HG02759 (cell line): Measurements from ENCODE around the gene ARID3C.
A peak's percentile ranks its signal among the peaks of the same experiment; 100 is the strongest.

Source experiments
- ATAC-seq: cut with Tn5 transposase; IDR thresholded peaks from one replicate; pipeline ENCODE4 v1.9.1; 2021; ENCODE audit warnings: mild to moderate bottlenecking, moderate library complexity; ENCODE audit not compliant: unreplicated experiment

ARID3C gene

GRCh38 chr9:34603610-34604231 is 25.1 kb downstream of the ARID3C start:
- ATAC-seq: peak; percentile 81

- no peak for ATAC-seq
Measured at GRCh38 chr9:34601937-34602573, 26.8 kb downstream of the ARID3C start.

GRCh38 chr9:34600908-34601307 is 28.0 kb downstream of the ARID3C start:
- no peak for ATAC-seq

GRCh38 chr9:34599546-34599945 is 29.3 kb downstream of the ARID3C start:
- ATAC-seq: no peak

- no peak for ATAC-seq
Measured at GRCh38 chr9:34594177-34594576, 34.7 kb downstream of the ARID3C start.

- no peak for ATAC-seq
Measured at GRCh38 chr9:34592895-34593601, 35.8 kb downstream of the ARID3C start.

- ATAC-seq: no peak
Measured at GRCh38 chr9:34591917-34592866, 36.7 kb downstream of the ARID3C start.

GRCh38 chr9:34591248-34591916 is 37.5 kb downstream of the ARID3C start:
- peak; percentile 71 for ATAC-seq

GRCh38 chr9:34590381-34591247 is 38.3 kb downstream of the ARID3C start:
- ATAC-seq: no peak

GRCh38 chr9:34589636-34590380 is 39.1 kb downstream of the ARID3C start, which contains the start of gene CNTFR:
Gene CNTFR (minus strand): TSS chr9:34589724. CDS start chr9:34568981, 20,743 bp downstream.
- no peak for ATAC-seq

GRCh38 chr9:34588671-34589635 is 39.9 kb downstream of the ARID3C start:
- no peak for ATAC-seq

- no peak for ATAC-seq
Measured at GRCh38 chr9:34587271-34587670, 41.6 kb downstream of the ARID3C start.

- no peak for ATAC-seq
Measured at GRCh38 chr9:34585946-34586669, 42.8 kb downstream of the ARID3C start.

GRCh38 chr9:34584970-34585369 is 43.9 kb downstream of the ARID3C start:
- no peak for ATAC-seq

- ATAC-seq: no peak
Measured at GRCh38 chr9:34582787-34583186, 46.1 kb downstream of the ARID3C start.

- ATAC-seq: no peak
Measured at GRCh38 chr9:34581318-34581717, 47.5 kb downstream of the ARID3C start.

GRCh38 chr9:34580358-34580757 is 48.5 kb downstream of the ARID3C start:
- no peak for ATAC-seq
